Esophagus muscularis mucosa (tissue), 3 donors: ENCODE data around the gene HHIP.

ENCODE experiments used
- CTCF ChIP-seq, 3 experiments: fragments of 200-600 bp in 2 of 3; fragments of 450-650 bp in 1 of 3; sonication (generic) in 2 of 3; IDR thresholded peaks; one replicate each; pipeline ENCODE4 v1.5.1; 2017 to 2019; ENCODE audit warnings: antibody characterized with exemption in 3 of 3, mild to moderate bottlenecking in 2 of 3, moderate library complexity in 1 of 3
- EP300 ChIP-seq: sonication (generic); formaldehyde crosslinking; IDR thresholded peaks from one replicate; pipeline ENCODE4 v1.6.1; 2017; ENCODE audit warnings: antibody characterized with exemption

- no peak for TF ChIP-seq CTCF (IDR thresholded peaks at IDR 0.05)
- TF ChIP-seq EP300, result no peak
These were observed 28.8 kb downstream of the HHIP start for GRCh38 chr4:144674711-144675110.
